Uterus (tissue), 2 donors: ENCODE results near the gene H2AZ1.

Experiments used
- CTCF ChIP-seq, 4 experiments: fragments of 200-600 bp in 2 of 4; fragments of 450-650 bp in 2 of 4; sonication (generic) in 2 of 4; IDR thresholded peaks; one replicate each; pipeline ENCODE4 v1.5.1; 2016 to 2019; ENCODE audit warnings: antibody characterized with exemption in 4 of 4, mild to moderate bottlenecking in 2 of 4, moderate library complexity in 1 of 4
- POLR2A ChIP-seq, 2 donors: fragments of 450-650 bp; IDR thresholded peaks; one replicate each; pipeline ENCODE4 v1.6.1; 2016; ENCODE audit warnings: antibody characterized with exemption in 2 of 2, mild to moderate bottlenecking in 1 of 2, moderate library complexity in 1 of 2

- no peak for TF ChIP-seq CTCF (IDR thresholded peaks at IDR 0.05)
- TF ChIP-seq POLR2A (IDR thresholded peaks at IDR 0.05), result no peak
These were observed 18.3 kb upstream of the H2AZ1 start for GRCh38 chr4:99968330-99968729.
